ENCODE data around the gene HSF4. TPM values are rescaled to one million over a fixed set of nuclear protein-coding genes. Genes with fewer than 3 reads are reported as not detected.

Gene HSF4
- total RNA-seq, 1 donor from 2014 or later, result 22.3 TPM

- Mint-ChIP-seq H3K9me3 (ENCODE audit: unreplicated experiment) (no peaks in the 10 kb centered on the region), H3K27me3 (ENCODE audit: unreplicated experiment) (no peaks in the 10 kb centered on the region), H3K36me3 (ENCODE audit: unreplicated experiment) (no peaks in the 10 kb centered on the region), H3K4me1 (ENCODE audit: unreplicated experiment) (peaks cover 39% of the 10 kb centered on the region), H3K4me3 (ENCODE audit: unreplicated experiment) (peak overlapping the region; percentile 86), H3K27ac (ENCODE audit: unreplicated experiment) (peak overlapping the region; percentile 94)
- peak; percentile 44 for TF ChIP-seq CTCF (IDR thresholded peaks at IDR 0.05)
- DNase-seq (ENCODE audit: extremely low spot score, unreplicated experiment), result peak; percentile 94
Observed at GRCh38 chr16:67173808-67174705, 9.5 kb downstream of the HSF4 start.

- H3K27ac Mint-ChIP-seq (ENCODE audit: unreplicated experiment), result no peak overlapping the region
- H3K9me3 Mint-ChIP-seq (ENCODE audit: unreplicated experiment), result no peaks in the 10 kb centered on the region
- peaks cover 36% of the 10 kb centered on the region for H3K4me1 Mint-ChIP-seq (ENCODE audit: unreplicated experiment)
- no peaks in the 10 kb centered on the region for H3K27me3 Mint-ChIP-seq (ENCODE audit: unreplicated experiment)
- H3K4me3 Mint-ChIP-seq (ENCODE audit: unreplicated experiment), result peak overlapping the region; percentile 86
- no peak for DNase-seq (ENCODE audit: extremely low spot score, unreplicated experiment)
- no peak for TF ChIP-seq CTCF (IDR thresholded peaks at IDR 0.05)
- no peaks in the 10 kb centered on the region for H3K36me3 Mint-ChIP-seq (ENCODE audit: unreplicated experiment)
Observed at GRCh38 chr16:67174706-67175231, 10.2 kb downstream of the HSF4 start.

DNA sequence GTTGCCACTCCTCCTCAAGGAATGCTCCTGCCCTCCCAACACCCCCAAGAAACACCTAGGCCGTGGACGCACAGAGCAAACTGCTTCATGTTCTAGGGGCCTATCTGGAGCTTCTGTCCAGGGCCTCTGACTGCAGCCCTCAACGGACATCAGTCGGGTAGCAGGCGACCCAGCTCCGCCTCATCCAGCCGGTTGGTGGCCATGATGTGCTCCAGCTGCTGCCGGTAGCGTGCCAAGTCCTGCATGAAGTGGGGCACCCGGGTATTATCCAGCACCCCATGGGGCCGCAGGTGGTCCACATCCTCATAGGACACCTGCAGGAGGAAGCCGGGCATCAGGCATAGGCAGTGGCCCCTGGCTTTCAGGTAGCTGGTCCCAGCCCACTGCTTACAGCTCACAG, 12.1 kb downstream of the HSF4 start:
- peaks cover 22% of the 10 kb centered on the region for H3K4me1 Mint-ChIP-seq (ENCODE audit: unreplicated experiment)
- no peak overlapping the region for H3K4me3 Mint-ChIP-seq (ENCODE audit: unreplicated experiment)
- DNase-seq (ENCODE audit: extremely low spot score, unreplicated experiment), result no peak
- H3K27me3 Mint-ChIP-seq (ENCODE audit: unreplicated experiment), result no peaks in the 10 kb centered on the region
- TF ChIP-seq CTCF (IDR thresholded peaks at IDR 0.05), result no peak
- no peak overlapping the region for H3K27ac Mint-ChIP-seq (ENCODE audit: unreplicated experiment)
- no peaks in the 10 kb centered on the region for H3K9me3 Mint-ChIP-seq (ENCODE audit: unreplicated experiment)
- no peaks in the 10 kb centered on the region for H3K36me3 Mint-ChIP-seq (ENCODE audit: unreplicated experiment)

- H3K4me1 Mint-ChIP-seq (ENCODE audit: unreplicated experiment), result peaks cover 15% of the 10 kb centered on the region
- no peaks in the 10 kb centered on the region for H3K27me3 Mint-ChIP-seq (ENCODE audit: unreplicated experiment)
- no peak for TF ChIP-seq CTCF (IDR thresholded peaks at IDR 0.05)
- no peak for DNase-seq (ENCODE audit: extremely low spot score, unreplicated experiment)
- no peaks in the 10 kb centered on the region for H3K9me3 Mint-ChIP-seq (ENCODE audit: unreplicated experiment)
- no peaks in the 10 kb centered on the region for H3K36me3 Mint-ChIP-seq (ENCODE audit: unreplicated experiment)
- no peak overlapping the region for H3K27ac Mint-ChIP-seq (ENCODE audit: unreplicated experiment)
- H3K4me3 Mint-ChIP-seq (ENCODE audit: unreplicated experiment), result no peak overlapping the region
Observed at GRCh38 chr16:67177743-67178699, 13.5 kb downstream of the HSF4 start.

Data from osteocyte (in vitro differentiated cells).